ENCODE measurements around the gene SLC25A28. TPM values are rescaled to one million over a fixed set of nuclear protein-coding genes. Genes with fewer than 3 reads are reported as not detected.
A peak's percentile ranks its signal among the peaks of the same experiment; 100 is the strongest.

Gene SLC25A28
- total RNA-seq, 2 experiments from 2014 or later: 43.6 to 44.7 TPM

DNA sequence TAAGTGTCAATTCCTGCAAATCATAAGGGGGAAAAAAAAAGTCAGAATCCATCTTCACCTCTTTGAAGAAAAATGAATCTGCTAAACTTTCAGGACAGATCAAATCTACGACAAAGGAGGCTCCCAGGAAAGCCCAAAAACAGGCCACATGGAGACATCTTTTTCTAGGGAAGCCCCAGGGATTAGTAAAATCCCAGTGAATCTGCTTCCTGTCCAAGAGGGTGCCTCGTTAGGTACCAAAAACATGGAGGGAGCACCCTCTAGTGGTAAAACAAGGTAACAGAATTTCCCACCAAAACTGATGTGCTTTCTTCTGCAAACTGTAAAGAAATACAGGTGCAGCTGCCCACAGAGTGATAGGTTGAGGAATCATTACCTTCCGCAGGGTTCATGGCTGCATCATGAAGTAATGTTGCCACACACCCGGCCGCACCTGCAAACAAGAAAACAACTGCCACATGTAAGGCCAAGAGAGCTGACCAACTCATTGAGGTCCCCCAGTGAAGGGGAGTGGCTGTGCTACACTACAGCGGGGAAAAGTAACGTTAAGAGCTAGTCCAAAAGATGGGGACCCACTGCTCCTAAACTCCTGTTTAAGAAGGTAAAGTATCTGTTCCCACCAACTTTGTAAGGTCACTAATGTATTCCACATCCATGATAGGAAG, 7.9 kb downstream of the SLC25A28 start:
- Mint-ChIP-seq H3K4me1 (ENCODE audit: low read depth) (peaks cover 30% of the 10 kb centered on the region), H3K4me3 (no peak overlapping the region), H3K9me3 (no peaks in the 10 kb centered on the region), H3K36me3 (ENCODE audit: low read depth) (peaks cover 25% of the 10 kb centered on the region), H3K27ac (peak overlapping the region; percentile 9), H3K27me3 (no peaks in the 10 kb centered on the region)
- ATAC-seq (peak; percentile 63), DNase-seq (peak; percentile 26)
- ChIA-PET CTCF (interaction anchor here (0.6 to 9.5 kb wide), 35 partner anchors 8 to 235 kb away, joined by 3 to 80 read pairs (median 4); partner anchors contain the start of genes COX15, CUTC, ENTPD7 and GOT1), POLR2A (interaction anchor here (1.5 kb wide), 1 partner anchor 176 kb away, joined by 6 read pairs; no protein-coding TSS in a partner anchor)
- intact Hi-C loops (cut with micrococcal nuclease): loop anchor here (5.0 kb wide), 1 partner anchor 220 kb away; no protein-coding TSS in a partner anchor
- TF ChIP-seq, protein P1, sequence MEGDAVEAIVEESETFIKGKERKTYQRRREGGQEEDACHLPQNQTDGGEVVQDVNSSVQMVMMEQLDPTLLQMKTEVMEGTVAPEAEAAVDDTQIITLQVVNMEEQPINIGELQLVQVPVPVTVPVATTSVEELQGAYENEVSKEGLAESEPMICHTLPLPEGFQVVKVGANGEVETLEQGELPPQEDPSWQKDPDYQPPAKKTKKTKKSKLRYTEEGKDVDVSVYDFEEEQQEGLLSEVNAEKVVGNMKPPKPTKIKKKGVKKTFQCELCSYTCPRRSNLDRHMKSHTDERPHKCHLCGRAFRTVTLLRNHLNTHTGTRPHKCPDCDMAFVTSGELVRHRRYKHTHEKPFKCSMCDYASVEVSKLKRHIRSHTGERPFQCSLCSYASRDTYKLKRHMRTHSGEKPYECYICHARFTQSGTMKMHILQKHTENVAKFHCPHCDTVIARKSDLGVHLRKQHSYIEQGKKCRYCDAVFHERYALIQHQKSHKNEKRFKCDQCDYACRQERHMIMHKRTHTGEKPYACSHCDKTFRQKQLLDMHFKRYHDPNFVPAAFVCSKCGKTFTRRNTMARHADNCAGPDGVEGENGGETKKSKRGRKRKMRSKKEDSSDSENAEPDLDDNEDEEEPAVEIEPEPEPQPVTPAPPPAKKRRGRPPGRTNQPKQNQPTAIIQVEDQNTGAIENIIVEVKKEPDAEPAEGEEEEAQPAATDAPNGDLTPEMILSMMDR (IDR thresholded peaks at IDR 0.05): peak; percentile 85

DNA sequence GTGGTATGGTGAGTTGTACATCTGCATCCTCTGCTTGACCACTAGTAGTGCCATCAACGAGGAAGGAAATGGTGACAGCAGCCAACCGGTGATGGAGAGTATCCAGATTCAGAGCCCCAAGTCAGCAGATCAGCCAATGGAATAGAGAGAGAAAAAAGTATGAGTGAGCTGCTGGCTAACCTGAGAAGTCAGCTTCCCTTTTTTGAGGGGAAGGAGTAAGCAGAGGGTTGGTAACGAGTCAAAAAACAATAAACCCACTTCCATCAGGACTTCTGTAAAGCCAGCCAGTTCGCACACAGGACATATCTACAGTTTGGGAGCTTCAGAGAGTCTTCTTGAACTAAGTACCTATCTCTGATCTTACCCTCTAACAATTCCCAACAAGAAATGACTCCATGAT, 8.9 kb downstream of the SLC25A28 start:
- peaks cover 25% of the 10 kb centered on the region for H3K36me3 Mint-ChIP-seq (ENCODE audit: low read depth)
- H3K27ac Mint-ChIP-seq: no peak overlapping the region
- no peak overlapping the region for H3K4me3 Mint-ChIP-seq
- TF ChIP-seq, protein P1 (IDR thresholded peaks at IDR 0.05): no peak
- intact Hi-C loops (cut with micrococcal nuclease): loop anchor here (5.0 kb wide), 1 partner anchor 219 kb away; no protein-coding TSS in a partner anchor
- H3K4me1 Mint-ChIP-seq (ENCODE audit: low read depth): peaks cover 21% of the 10 kb centered on the region
- no peak for ATAC-seq
- CTCF ChIA-PET: interaction anchor here (0.6 to 9.5 kb wide), 18 partner anchors 9 to 223 kb away, joined by 3 to 80 read pairs (median 4); partner anchors contain the start of genes ENTPD7 and GOT1
- no peak for DNase-seq
- H3K9me3 Mint-ChIP-seq: no peaks in the 10 kb centered on the region
- H3K27me3 Mint-ChIP-seq: no peaks in the 10 kb centered on the region
- POLR2A ChIA-PET: no interaction called here

DNA sequence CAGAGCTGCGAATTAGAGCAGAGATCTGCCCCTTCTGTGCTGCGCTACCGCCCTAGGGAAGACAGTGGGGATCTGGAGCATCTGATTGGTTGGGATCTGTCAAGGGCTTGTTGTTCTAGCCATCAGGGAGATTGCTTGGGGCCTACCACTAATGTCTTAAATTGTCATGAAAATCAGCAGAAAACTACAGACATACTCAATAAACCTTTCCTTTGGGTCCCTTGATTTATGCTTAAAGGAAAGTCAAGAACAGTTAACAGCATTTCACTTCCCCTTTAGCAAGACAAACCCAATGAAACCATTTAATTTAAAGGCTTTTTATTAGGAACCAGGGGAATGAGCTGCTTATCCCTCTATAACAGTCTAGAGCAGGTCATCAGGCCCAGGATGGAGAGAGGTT, 10.0 kb downstream of the SLC25A28 start:
- peaks cover 11% of the 10 kb centered on the region for H3K4me1 Mint-ChIP-seq (ENCODE audit: low read depth)
- TF ChIP-seq, protein P1 (IDR thresholded peaks at IDR 0.05): no peak
- no peak overlapping the region for H3K4me3 Mint-ChIP-seq
- H3K9me3 Mint-ChIP-seq: no peaks in the 10 kb centered on the region
- ATAC-seq (no peak), DNase-seq (no peak)
- H3K27ac Mint-ChIP-seq: no peak overlapping the region
- ChIA-PET POLR2A (interaction anchor here (1.7 kb wide), 1 partner anchor 9 kb away, joined by 7 read pairs; no protein-coding TSS in a partner anchor), CTCF (interaction anchor here (1.0 to 9.5 kb wide), 2 partner anchors 48 to 174 kb away, joined by 5 to 80 read pairs; no protein-coding TSS in a partner anchor)
- H3K36me3 Mint-ChIP-seq (ENCODE audit: low read depth): peaks cover 16% of the 10 kb centered on the region
- intact Hi-C loops (cut with micrococcal nuclease): loop anchor here (5.0 kb wide), 1 partner anchor 218 kb away; no protein-coding TSS in a partner anchor
- H3K27me3 Mint-ChIP-seq: no peaks in the 10 kb centered on the region

DNA sequence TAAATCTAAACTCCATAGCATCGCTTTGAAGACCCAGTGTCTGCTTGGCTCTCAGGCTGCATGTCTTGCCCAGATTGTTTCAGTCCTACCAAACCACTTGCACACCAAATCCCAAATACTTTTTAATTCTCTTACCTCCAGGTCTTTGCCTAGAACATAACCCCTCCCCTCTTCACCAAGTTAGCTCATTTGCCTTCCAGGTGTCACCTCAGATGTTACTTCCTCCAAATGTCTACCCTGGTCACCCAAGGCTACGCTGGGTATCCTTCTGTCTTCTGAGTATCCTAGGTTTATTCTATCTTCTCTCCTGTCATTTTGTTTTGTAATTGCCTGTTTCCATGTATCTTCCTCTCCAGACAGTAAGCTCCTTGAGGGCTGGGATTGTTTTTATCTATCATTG, 11.1 kb downstream of the SLC25A28 start:
- peaks cover 13% of the 10 kb centered on the region for H3K36me3 Mint-ChIP-seq (ENCODE audit: low read depth)
- POLR2A ChIA-PET: interaction anchor here (0.7 to 1.7 kb wide), 3 partner anchors 10 to 179 kb away, joined by 3 to 7 read pairs (median 4); partner anchors contain the start of gene GOT1
- CTCF ChIA-PET: interaction anchor here (0.9 to 1.0 kb wide), 2 partner anchors 19 to 173 kb away, joined by 3 to 5 read pairs; no protein-coding TSS in a partner anchor
- peaks cover 7% of the 10 kb centered on the region for H3K4me1 Mint-ChIP-seq (ENCODE audit: low read depth)
- TF ChIP-seq, protein P1 (IDR thresholded peaks at IDR 0.05): no peak
- H3K27me3 Mint-ChIP-seq: no peaks in the 10 kb centered on the region
- intact Hi-C loops (cut with micrococcal nuclease): no loop called here
- ATAC-seq: no peak
- H3K27ac Mint-ChIP-seq: no peak overlapping the region
- DNase-seq: no peak
- H3K4me3 Mint-ChIP-seq: no peak overlapping the region
- no peaks in the 10 kb centered on the region for H3K9me3 Mint-ChIP-seq

DNA sequence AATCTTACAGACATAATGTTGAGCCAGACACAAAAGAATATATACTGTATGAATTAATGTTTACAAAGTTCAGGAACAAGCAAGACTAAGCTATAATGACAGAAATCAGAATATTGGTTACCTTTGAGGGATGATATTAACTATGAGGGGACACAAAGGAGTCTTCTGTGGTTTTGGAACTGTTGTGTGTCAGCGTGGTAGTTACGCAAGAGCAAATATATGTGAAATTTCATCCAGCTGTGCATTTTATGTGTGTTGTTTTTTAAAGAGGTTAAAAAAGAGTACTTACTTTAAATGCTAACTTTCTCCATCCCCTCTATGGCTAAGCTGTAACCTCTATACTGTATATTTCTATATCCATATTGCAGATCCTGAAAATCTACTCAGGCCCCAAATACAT, 14.9 kb downstream of the SLC25A28 start:
- ATAC-seq: no peak
- no peak for DNase-seq
- no peaks in the 10 kb centered on the region for H3K9me3 Mint-ChIP-seq
- H3K4me3 Mint-ChIP-seq: no peak overlapping the region
- intact Hi-C loops (cut with micrococcal nuclease): no loop called here
- POLR2A ChIA-PET: no interaction called here
- H3K36me3 Mint-ChIP-seq (ENCODE audit: low read depth): peaks cover 3% of the 10 kb centered on the region
- no peaks in the 10 kb centered on the region for H3K4me1 Mint-ChIP-seq (ENCODE audit: low read depth)
- CTCF ChIA-PET: interaction anchor here (0.8 to 1.4 kb wide), 2 partner anchors 45 to 214 kb away, joined by 3 to 5 read pairs; no protein-coding TSS in a partner anchor
- H3K27me3 Mint-ChIP-seq: peaks cover 3% of the 10 kb centered on the region
- H3K27ac Mint-ChIP-seq: no peak overlapping the region
- TF ChIP-seq, protein P1 (IDR thresholded peaks at IDR 0.05): no peak

Data from activated CD8-positive, alpha-beta T cell treated with anti-CD3 and anti-CD28 coated beads for 36 hours (primary cell).